GM19438 (cell line): ENCODE measurements around the gene REPS1.
A peak's percentile ranks its signal among the peaks of the same experiment; 100 is the strongest.
"Not testable (repeated sequence)": the region's sequence is repeated elsewhere in the genome, so short reads cannot be mapped to it uniquely, and the experiment has no call there.

Experiments used
- ATAC-seq: cut with Tn5 transposase; IDR thresholded peaks from one replicate; pipeline ENCODE4 v1.9.1; 2021; ENCODE audit warnings: low read depth; ENCODE audit not compliant: unreplicated experiment

REPS1 gene

GRCh38 chr6:138987643-138988468, at the start of gene REPS1:
Gene REPS1, minus strand, starts transcription at chr6:138988253. Its CDS starts 571 bp downstream, at chr6:138987682.
- ATAC-seq = peak; percentile 90

GRCh38 chr6:139037490-139037889, 49.4 kb upstream of the REPS1 start:
- no peak for ATAC-seq

- ATAC-seq = peak; percentile 33
Observed at GRCh38 chr6:139030228-139030963, 42.3 kb upstream of the REPS1 start.

GRCh38 chr6:139029470-139030227, 41.6 kb upstream of the REPS1 start:
- peak; percentile 32 for ATAC-seq

- peak; percentile 70 for ATAC-seq
Observed at GRCh38 chr6:139028658-139029469, 40.8 kb upstream of the REPS1 start, which contains the start of gene ABRACL. Gene ABRACL, plus strand, starts transcription at chr6:139028745. Its CDS starts 5,416 bp downstream, at chr6:139034161.

GRCh38 chr6:139028215-139028657, 40.2 kb upstream of the REPS1 start:
- ATAC-seq = peak; percentile 5

- ATAC-seq = no peak
Observed at GRCh38 chr6:139027620-139028182, 39.6 kb upstream of the REPS1 start.

- ATAC-seq = not testable (repeated sequence)
Observed at GRCh38 chr6:139025416-139025815, 37.4 kb upstream of the REPS1 start.

- ATAC-seq = no peak
Observed at GRCh38 chr6:139020689-139021088, 32.6 kb upstream of the REPS1 start.

- ATAC-seq = no peak
Observed at GRCh38 chr6:139019722-139020121, 31.7 kb upstream of the REPS1 start.

- ATAC-seq = no peak
Observed at GRCh38 chr6:139017227-139017626, 29.2 kb upstream of the REPS1 start.

- ATAC-seq = no peak
Observed at GRCh38 chr6:139016337-139017213, 28.5 kb upstream of the REPS1 start.

GRCh38 chr6:139014945-139015344, 26.9 kb upstream of the REPS1 start:
- ATAC-seq = no peak

- no peak for ATAC-seq
Observed at GRCh38 chr6:139013185-139013800, 25.2 kb upstream of the REPS1 start.

GRCh38 chr6:139011980-139012379, 23.9 kb upstream of the REPS1 start:
- ATAC-seq = no peak

- no peak for ATAC-seq
Observed at GRCh38 chr6:139010674-139011073, 22.6 kb upstream of the REPS1 start.

- no peak for ATAC-seq
Observed at GRCh38 chr6:139008117-139008516, 20.1 kb upstream of the REPS1 start.

- ATAC-seq = no peak
Observed at GRCh38 chr6:139007428-139007827, 19.4 kb upstream of the REPS1 start.
